Measurements from ENCODE around the gene PTPRG. TPM values are rescaled to one million over a fixed set of nuclear protein-coding genes. Genes with fewer than 3 reads are reported as not detected.

PTPRG gene
- total RNA-seq, 6 experiments from 2014 or later = 29.4 to 34.7 (median 32.7) TPM

GRCh38 chr3:62208385-62208784, 647.0 kb downstream of the PTPRG start:
- H3K4me1 Mint-ChIP-seq (ENCODE audit: low read depth) = no peaks in the 10 kb centered on the region
- H3K4me3 Mint-ChIP-seq = no peak overlapping the region
- no peaks in the 10 kb centered on the region for H3K9me3 Mint-ChIP-seq
- no peak for DNase-seq
- TF ChIP-seq, protein P1, sequence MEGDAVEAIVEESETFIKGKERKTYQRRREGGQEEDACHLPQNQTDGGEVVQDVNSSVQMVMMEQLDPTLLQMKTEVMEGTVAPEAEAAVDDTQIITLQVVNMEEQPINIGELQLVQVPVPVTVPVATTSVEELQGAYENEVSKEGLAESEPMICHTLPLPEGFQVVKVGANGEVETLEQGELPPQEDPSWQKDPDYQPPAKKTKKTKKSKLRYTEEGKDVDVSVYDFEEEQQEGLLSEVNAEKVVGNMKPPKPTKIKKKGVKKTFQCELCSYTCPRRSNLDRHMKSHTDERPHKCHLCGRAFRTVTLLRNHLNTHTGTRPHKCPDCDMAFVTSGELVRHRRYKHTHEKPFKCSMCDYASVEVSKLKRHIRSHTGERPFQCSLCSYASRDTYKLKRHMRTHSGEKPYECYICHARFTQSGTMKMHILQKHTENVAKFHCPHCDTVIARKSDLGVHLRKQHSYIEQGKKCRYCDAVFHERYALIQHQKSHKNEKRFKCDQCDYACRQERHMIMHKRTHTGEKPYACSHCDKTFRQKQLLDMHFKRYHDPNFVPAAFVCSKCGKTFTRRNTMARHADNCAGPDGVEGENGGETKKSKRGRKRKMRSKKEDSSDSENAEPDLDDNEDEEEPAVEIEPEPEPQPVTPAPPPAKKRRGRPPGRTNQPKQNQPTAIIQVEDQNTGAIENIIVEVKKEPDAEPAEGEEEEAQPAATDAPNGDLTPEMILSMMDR (IDR thresholded peaks at IDR 0.05) = no peak
- H3K27me3 Mint-ChIP-seq (ENCODE audit: insufficient read depth) = no peaks in the 10 kb centered on the region; the same call in 1 of the 2 replicates
- H3K36me3 Mint-ChIP-seq (ENCODE audit: low read depth) = no peaks in the 10 kb centered on the region
- H3K27ac Mint-ChIP-seq = no peak overlapping the region

DNA sequence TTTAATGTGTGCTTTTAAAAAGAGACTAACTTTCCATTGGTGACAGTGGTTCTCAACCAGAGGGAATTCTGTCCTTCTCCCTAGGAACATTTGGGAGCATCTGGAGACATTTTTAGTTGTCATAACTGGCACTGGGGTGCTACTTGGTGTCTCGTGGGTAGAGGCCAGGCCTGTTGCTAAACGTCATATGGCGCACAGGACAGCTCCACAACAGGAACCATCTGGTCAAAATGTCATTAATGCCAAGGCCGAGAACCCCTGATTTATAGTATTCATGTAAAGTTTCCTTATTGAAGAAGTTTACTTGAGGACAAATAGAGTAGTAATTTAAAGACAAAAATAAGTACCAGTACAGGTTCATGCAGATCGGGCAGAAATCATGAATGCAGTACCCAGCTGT, 647.7 kb downstream of the PTPRG start:
- DNase-seq = no peak
- no peak overlapping the region for H3K27ac Mint-ChIP-seq
- H3K36me3 Mint-ChIP-seq (ENCODE audit: low read depth) = no peaks in the 10 kb centered on the region
- H3K4me3 Mint-ChIP-seq = no peak overlapping the region
- H3K27me3 Mint-ChIP-seq (ENCODE audit: insufficient read depth) = no peaks in the 10 kb centered on the region; the same call in 1 of the 2 replicates
- H3K4me1 Mint-ChIP-seq (ENCODE audit: low read depth) = no peaks in the 10 kb centered on the region
- H3K9me3 Mint-ChIP-seq = no peaks in the 10 kb centered on the region
- TF ChIP-seq, protein P1 (IDR thresholded peaks at IDR 0.05) = no peak

GRCh38 chr3:62210011-62210410, 648.6 kb downstream of the PTPRG start:
- Mint-ChIP-seq H3K9me3 (no peaks in the 10 kb centered on the region), H3K27me3 (ENCODE audit: insufficient read depth) (no peaks in the 10 kb centered on the region; the same call in 1 of the 2 replicates), H3K27ac (no peak overlapping the region), H3K4me3 (no peak overlapping the region), H3K4me1 (ENCODE audit: low read depth) (no peaks in the 10 kb centered on the region), H3K36me3 (ENCODE audit: low read depth) (no peaks in the 10 kb centered on the region)
- no peak for DNase-seq
- TF ChIP-seq, protein P1 (IDR thresholded peaks at IDR 0.05) = no peak

GRCh38 chr3:62211675-62212429, 650.5 kb downstream of the PTPRG start:
- no peaks in the 10 kb centered on the region for H3K36me3 Mint-ChIP-seq (ENCODE audit: low read depth)
- no peak overlapping the region for H3K4me3 Mint-ChIP-seq
- no peaks in the 10 kb centered on the region; the same call in 1 of the 2 replicates for H3K27me3 Mint-ChIP-seq (ENCODE audit: insufficient read depth)
- no peak for DNase-seq
- H3K9me3 Mint-ChIP-seq = no peaks in the 10 kb centered on the region
- H3K4me1 Mint-ChIP-seq (ENCODE audit: low read depth) = no peaks in the 10 kb centered on the region
- TF ChIP-seq, protein P1 (IDR thresholded peaks at IDR 0.05) = peak; percentile 35; the same call in 1 of the 2 replicates
- no peak overlapping the region for H3K27ac Mint-ChIP-seq

DNA sequence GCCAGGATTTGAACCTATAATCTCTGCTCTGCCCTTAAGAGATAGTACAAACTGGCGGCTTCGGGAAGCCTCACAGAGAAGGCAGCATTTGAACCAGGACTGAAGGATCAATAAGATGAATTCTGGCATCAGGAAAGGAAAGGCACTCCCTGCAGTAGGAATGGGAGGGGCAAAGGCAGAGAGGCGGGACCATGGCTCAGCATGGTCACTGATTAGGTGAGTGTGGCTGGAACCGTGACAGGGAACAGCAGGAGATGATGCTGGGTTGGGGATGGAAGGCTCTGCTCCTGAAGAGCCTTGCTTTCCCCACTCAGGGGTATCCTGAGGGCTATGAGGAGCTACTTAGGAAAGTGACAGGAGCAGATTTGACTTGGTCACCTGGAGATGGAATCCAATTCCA, 653.5 kb downstream of the PTPRG start:
- H3K27ac Mint-ChIP-seq = no peak overlapping the region
- H3K4me1 Mint-ChIP-seq (ENCODE audit: low read depth) = no peaks in the 10 kb centered on the region
- no peak overlapping the region for H3K4me3 Mint-ChIP-seq
- H3K9me3 Mint-ChIP-seq = no peaks in the 10 kb centered on the region
- no peaks in the 10 kb centered on the region; the same call in 1 of the 2 replicates for H3K27me3 Mint-ChIP-seq (ENCODE audit: insufficient read depth)
- TF ChIP-seq, protein P1 (IDR thresholded peaks at IDR 0.05) = no peak
- no peak for DNase-seq
- peaks cover 3% of the 10 kb centered on the region for H3K36me3 Mint-ChIP-seq (ENCODE audit: low read depth)
